NT2/D1 (cell line): ENCODE measurements around the gene RAB27B.

Experiments used
- YY1 ChIP-seq: IDR thresholded peaks from 2 replicates; pipeline ENCODE4 v1.6.1; 2011; ENCODE audit not compliant: insufficient read length, insufficient read depth
- ZNF274 ChIP-seq: IDR thresholded peaks from 2 replicates; pipeline ENCODE4 v1.6.1; 2011; ENCODE audit warnings: mild to moderate bottlenecking, low read depth, low read length

DNA sequence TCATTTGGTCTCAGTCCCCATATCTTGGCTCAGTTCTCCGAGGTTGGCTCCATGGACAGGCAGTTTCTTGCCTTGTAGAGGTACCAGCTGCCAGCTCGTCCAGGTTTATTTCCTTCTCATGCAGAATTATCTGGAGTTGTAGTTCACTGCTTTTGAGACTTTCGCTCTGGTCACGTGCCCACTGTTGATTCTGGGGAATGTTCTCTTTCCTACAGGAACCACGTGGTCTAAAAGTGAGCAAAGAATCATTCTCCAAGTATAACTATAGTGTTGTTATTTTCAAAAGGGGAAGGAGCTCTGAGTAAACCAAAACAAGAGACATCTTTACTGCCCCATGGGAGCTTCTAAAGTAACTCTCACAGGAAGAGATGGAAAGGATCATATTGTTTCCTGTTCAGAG, 41.2 kb upstream of the RAB27B start:
- TF ChIP-seq ZNF274 (no peak), YY1 (no peak)
